GM18867 (cell line): Measurements from ENCODE around the gene GGA2.
"Not testable (repeated sequence)": the region's sequence is repeated elsewhere in the genome, so short reads cannot be mapped to it uniquely, and the experiment has no call there.

ENCODE experiments used
- ATAC-seq: cut with Tn5 transposase; IDR thresholded peaks from one replicate; pipeline ENCODE4 v1.9.1; 2021; ENCODE audit warnings: mild to moderate bottlenecking, moderate library complexity; ENCODE audit not compliant: unreplicated experiment

GGA2 gene

DNA sequence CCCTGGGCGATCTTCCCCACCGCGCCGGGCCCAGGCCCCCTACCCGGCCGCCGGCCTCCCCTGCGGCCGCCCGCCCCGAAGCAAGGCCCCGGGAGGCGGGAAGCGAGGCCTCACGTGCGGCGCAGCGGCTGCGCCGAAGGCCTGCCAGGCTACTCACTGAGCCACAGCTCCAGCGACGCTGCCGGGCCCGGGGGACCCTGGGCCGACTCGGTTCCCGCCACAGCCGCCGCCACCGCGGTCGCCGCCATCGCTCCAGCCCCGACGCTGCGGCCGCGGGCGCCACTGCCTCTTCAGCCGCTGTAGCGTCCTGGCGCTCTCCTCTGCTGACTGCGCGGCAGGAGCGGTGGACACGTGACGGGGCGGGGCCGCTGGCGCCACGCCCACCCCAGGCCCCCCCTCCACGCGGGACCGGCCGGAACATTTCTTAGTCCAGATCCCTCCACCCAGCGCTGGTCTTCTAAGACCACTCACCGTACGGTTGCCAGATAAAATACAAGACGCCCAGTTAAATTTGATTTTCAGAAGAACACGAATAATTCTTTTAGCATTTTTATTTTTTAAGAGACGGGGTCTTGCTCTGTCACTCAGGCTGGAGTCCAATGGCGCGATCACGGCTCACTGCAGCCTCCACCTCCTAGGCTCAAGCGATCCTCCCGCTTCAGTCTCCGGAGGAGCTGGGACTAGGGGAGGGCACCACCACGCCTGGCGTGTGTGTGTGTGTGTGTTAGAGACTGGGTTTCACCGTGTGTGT lies at the start of gene GGA2:
TSS of gene GGA2 (minus strand) at position 331 of the 751 bp plus-strand sequence. CDS start at position 248, 83 bp downstream.
- ATAC-seq = peak; percentile 64

- no peak for ATAC-seq
These were observed 47.7 kb upstream of the GGA2 start for GRCh38 chr16:23557779-23558702.

GRCh38 chr16:23556881-23557778 lies 46.8 kb upstream of the GGA2 start, which contains the start of the genes EARS2 and UBFD1:
EARS2 (minus strand) TSS chr16:23557350; CDS start chr16:23557343, 7 bp downstream.
UBFD1 (plus strand) TSS chr16:23557727; CDS start chr16:23557743, 16 bp downstream.
- peak; percentile 87 for ATAC-seq

DNA sequence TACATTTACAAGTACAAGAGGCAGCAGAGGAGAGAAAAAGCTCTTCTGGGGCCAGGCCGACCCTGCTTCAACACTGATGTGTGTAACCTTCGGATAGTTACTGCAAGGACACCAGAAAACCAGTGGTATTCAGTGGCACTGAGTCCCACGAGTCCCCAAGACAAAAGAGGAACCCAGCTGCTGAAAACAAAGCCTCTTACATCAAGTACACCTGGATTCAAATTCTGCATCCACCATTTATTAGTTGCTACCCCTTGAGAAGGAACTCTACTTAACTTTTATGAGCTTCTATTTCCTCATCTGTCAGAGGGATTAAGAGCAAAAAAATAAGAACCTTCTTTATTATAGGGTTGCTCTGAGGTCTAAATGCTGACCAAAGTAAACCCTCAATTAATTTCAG lies 44.2 kb upstream of the GGA2 start:
- no peak for ATAC-seq

- ATAC-seq = no peak
These were observed 41.9 kb upstream of the GGA2 start for GRCh38 chr16:23552161-23552560.

GRCh38 chr16:23549938-23550337 lies 39.6 kb upstream of the GGA2 start:
- no peak for ATAC-seq

DNA sequence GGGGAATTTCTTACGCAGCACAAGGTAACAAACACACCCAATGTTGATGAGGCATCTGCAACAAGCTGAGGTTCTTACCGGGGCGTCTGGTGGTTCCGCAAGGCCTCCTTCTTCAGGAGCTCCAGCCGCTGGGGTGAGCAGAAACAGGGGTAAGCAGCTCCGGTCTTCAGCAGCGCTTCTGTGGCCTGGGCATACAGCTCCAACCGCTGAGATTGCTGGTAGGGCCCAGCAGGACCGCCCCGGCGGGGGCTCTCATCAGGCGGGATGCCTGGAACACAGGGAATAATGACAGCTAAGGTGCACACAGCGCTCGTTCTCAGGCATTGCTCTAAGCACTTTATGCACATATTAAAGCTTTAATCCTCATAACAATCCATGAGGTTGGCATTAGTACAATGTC lies 34.1 kb upstream of the GGA2 start:
- no peak for ATAC-seq

DNA sequence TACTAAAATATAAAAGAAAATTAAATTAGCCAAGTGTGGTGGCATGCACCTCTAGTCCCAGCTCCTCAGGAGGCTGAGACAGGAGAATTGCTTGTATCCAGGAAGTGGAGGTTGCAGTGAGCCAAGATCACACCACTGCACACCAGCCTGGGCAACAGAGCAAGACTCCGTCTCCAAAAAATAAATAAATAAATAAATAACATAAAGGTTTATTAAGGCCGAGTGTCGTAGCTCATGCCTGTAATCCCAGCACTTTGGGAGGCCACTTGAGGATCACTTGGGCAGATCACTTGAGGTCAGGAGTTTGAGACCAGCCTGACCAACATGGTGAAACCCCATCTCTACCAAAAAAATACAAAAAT lies 30.5 kb upstream of the GGA2 start:
- not testable (repeated sequence) for ATAC-seq

DNA sequence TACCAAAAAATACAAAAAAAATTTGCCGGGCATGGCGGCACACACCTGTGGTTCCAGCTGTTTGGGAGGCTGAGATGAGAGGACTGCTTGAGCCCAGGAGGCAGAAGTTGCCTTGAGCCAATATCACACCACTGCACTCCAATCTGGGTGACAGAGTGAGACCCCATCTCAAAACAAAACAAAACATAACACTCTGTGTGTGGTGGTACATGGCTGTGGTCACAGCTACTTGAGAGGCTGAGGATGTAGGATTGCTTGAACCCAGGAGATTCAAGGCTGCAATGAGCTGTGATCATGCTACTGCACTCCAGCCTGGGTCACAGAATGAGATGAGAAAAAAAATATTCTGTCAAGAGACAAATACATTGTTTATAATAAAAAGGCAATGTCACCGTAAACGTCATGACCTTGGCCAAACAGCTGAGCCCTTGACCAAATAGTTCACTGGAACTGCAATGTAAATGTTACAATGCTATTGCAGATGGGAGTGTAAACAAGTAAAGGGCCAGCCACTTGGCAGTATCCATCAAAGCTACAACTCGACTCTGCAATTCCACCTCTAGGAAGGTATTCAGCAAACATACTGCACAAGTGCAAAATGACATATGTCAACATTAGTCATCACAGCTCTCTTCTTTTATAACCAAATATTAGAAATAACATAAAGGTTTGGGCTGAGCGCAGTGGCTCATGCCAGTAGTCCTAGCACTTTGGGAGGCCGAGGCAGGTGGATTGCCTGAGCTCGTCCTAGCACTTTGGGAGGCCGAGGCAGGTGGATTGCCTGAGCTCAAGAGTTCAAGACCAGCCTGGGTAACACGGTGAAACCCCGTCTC lies 29.9 kb upstream of the GGA2 start:
- ATAC-seq = no peak

DNA sequence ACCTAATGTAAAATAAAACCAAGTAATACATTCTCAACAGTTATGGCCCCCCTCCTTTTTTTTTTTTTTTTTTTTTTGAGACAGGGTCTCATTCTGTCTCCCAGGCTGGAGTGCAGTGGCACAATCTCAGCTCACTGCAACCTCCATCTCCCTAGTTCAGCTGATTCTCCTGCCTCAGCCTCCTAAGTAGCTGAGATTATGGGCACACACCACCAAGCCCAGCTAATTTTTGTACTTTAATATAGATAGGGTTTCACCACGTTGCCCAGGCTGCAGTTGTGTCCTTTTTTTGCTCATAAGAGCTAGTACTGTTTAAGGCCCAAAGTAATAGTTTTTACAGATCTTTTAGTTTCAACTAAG lies 28.6 kb upstream of the GGA2 start:
- no peak for ATAC-seq

DNA sequence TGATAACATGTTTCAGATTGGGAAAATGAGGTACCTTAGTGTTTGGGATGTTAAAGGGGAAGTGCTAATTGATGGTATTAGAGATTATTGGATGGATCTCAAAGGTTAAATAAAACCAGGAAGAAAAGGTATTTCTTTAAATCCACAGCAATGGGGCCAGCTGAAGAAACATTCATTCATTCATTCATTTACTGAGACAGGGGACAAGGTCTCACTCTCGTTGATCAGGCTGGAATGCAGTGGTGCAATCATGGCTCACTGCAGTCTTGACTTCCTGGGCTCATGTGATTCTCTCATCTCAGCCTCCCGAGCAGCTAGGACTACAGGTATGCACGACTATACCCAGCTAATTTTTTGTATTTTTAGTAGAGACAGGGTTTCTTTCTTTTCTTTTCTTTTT lies 27.1 kb upstream of the GGA2 start:
- ATAC-seq = no peak

DNA sequence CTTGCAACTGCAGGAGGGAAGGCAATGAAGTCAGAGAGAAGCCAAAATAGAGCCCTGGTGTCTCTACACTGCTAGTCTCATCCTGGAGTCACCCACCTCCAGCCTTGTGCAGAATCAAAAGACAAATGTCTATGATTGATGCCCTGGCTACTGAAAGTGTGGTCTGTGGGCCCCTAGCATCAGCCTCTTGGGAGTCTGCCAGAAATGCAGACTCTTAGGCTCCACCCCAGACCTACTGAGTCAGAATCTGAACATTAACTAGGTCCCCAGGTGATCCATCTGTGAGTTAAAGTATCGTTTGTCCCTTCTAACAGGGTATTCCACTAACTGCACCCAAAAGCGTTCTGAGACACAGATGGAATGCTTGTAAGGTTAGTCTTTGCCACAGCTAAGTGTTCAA lies 25.6 kb upstream of the GGA2 start:
- no peak for ATAC-seq

- ATAC-seq = no peak
These were observed 24.9 kb upstream of the GGA2 start for GRCh38 chr16:23534868-23535860.

DNA sequence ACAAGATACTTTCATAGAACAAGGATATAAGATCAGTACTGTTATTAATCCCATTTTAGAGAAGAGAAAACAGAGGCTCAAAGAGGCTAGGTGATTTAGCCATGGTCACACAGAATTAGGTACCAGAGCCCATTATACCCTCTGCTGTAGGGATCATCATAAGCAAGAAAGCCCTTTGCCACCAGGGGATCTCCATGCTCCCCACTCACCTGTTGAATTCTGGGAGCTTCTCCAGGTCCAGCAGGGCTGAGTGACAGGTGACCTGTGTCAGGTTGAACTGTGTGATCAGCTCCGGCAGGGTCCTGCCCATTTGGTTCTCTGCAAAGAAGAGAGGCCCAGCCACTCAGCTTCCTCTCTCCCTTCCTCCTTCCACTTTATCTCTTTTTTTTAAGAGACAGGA lies 22.2 kb upstream of the GGA2 start:
- ATAC-seq = no peak

DNA sequence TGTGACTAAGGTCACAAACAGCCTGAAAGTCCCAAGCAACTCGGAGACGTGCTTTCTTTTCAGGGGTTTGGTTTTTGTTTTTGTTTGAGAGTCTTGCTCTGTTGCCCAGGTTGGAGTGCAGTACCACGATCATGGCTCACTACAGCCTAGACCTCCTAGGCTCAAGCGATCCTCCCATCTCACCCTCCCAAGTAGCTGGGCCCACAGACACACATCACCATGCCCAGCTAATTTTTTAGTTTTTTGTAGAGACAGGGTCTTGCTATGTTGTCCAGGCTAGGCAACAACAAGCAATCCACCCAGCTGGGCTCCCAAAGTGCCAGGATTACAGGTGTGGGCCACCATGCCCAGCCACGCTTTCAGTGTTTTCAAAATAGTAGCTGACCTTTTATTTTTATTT lies 19.8 kb upstream of the GGA2 start:
- no peak for ATAC-seq

GRCh38 chr16:23528644-23529310 lies 18.5 kb upstream of the GGA2 start:
- ATAC-seq = no peak

GRCh38 chr16:23527961-23528643 lies 17.8 kb upstream of the GGA2 start:
- ATAC-seq = no peak

- no peak for ATAC-seq
These were observed 14.6 kb upstream of the GGA2 start for GRCh38 chr16:23524886-23525285.
